Measurements from ENCODE around the gene SYPL2.
"Not testable (repeated sequence)": the region's sequence is repeated elsewhere in the genome, so short reads cannot be mapped to it uniquely, and the experiment has no call there.

The SYPL2 gene

GRCh38 chr1:109472779-109473178 lies 6.4 kb downstream of the SYPL2 start:
- DNase-seq (ENCODE audit: low read depth) = no peak

DNA sequence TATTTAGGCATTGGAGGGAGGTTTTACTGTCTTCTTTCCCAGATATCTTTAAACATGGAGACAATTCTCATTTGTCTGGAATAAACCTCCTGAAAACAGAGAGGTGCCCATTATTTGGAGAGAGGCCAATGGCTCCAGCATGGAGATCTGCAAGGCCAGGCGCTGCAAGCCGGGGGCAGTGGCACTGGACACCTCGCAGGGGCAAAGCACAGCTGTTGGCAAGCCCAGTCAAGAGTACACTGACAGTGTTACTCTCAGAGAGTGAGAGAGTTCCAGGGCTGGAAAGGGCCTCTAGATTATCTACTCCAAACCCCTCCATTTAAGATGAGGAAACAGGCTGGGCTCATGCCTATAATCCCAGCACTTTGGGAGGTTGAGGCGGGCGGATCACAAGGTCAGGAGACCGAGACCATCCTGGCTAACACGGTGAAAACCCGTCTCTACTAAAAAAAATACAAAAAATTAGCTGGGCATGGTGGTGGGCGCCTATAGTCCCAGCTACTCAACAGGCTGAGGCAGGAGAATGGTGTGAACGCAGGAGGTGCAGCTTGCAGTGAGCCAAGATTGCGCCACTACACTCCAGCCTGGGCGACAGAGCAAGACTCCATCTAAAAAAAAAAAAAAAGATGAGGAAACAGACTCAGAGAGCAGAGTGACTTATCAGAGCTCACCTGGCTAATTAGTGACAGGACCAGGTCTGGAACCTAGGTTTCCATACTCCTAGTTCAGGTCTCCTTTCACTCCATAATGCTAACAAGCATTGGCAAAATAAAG lies 7.1 kb downstream of the SYPL2 start:
- DNase-seq (ENCODE audit: low read depth) = not testable (repeated sequence)

GRCh38 chr1:109474697-109475096 lies 8.4 kb downstream of the SYPL2 start:
- DNase-seq (ENCODE audit: low read depth) = no peak

GRCh38 chr1:109475261-109475660 lies 8.9 kb downstream of the SYPL2 start:
- DNase-seq (ENCODE audit: low read depth) = no peak

GRCh38 chr1:109476825-109477224 lies 10.5 kb downstream of the SYPL2 start:
- DNase-seq (ENCODE audit: low read depth) = no peak

- no peak for DNase-seq (ENCODE audit: low read depth)
Observed at GRCh38 chr1:109477821-109478220, 11.5 kb downstream of the SYPL2 start.

GRCh38 chr1:109478806-109479205 lies 12.5 kb downstream of the SYPL2 start:
- no peak for DNase-seq (ENCODE audit: low read depth)

DNA sequence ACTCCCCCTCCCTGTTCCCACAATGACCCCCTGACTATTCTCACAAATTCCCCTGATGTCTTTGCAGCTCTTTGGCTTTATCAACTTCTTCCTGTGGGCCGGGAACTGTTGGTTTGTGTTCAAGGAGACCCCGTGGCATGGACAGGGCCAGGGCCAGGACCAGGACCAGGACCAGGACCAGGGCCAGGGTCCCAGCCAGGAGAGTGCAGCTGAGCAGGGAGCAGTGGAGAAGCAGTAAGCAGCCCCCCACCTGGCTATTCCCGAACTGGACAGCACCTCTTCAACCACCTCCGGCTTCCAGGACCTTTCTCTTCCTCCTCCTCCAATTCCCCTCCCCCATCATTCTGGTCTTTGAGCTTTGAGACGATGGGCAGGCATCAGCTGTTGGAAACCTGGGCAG lies 13.0 kb downstream of the SYPL2 start:
- DNase-seq (ENCODE audit: low read depth) = no peak

- no peak for DNase-seq (ENCODE audit: low read depth)
Observed at GRCh38 chr1:109479901-109480300, 13.6 kb downstream of the SYPL2 start.

DNA sequence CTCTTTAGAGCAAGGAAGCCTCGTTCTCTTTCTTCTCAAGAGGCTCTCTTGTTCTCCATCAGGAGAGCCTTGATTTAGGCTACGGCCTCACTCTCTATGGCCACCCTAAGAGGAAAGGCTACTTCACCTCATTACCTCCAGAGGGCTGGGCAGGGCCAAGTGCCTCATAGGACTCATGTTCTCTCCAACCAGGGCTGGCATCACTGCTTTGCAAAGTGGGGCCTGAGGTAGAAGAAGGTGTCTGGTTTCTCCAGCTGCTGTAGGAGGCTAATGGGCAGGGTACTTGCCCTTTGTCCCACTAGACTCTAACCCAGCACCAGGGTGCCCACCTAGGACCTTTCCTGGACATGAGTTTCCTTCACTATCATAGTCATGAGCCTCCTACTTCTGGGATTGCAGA lies 15.3 kb downstream of the SYPL2 start:
- no peak for DNase-seq (ENCODE audit: low read depth)

GRCh38 chr1:109482242-109482641 lies 15.9 kb downstream of the SYPL2 start:
- DNase-seq (ENCODE audit: low read depth) = no peak

DNA sequence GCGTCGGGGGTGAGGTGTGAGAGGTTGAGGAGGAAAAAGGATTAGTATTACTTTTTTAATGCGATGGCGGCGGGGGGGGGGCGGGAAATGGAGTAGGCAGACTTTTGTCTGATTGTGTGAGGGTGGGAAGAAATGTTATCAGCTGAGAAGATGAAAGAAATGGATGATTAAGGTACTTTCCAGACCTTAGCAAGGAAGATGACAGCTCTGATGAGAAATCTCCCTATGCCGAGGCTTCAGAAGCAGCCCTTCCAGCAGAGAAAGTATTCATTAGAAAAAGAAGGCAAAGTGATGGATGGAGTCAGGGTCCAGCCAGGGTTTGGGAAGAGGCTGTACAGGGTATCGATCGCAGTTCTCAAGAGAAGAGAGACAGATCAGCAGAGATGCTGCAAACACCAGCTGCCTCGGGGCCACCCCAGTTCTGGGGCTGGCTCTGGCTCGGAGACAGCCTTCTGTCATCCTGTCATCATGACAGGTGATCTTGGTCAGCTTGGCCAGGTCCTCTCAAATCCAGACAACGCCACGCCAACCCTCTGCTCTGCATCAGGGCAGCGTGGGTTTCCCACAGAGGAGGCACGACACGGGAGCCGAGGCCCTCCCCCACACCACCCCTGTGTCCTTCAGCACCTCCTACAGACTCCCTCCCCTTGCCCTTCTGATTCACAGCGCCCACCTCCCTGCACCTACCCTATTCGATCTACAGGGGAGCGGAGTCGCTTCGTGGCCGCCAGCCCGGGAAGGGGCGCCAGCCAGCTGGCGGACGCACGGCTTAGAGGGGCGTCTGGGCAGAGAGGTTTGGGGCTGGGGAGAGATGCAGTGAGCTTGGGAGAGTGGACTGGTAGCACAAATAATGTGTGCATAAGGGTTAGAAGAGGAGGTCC lies 16.7 kb downstream of the SYPL2 start:
- no peak for DNase-seq (ENCODE audit: low read depth)

DNA sequence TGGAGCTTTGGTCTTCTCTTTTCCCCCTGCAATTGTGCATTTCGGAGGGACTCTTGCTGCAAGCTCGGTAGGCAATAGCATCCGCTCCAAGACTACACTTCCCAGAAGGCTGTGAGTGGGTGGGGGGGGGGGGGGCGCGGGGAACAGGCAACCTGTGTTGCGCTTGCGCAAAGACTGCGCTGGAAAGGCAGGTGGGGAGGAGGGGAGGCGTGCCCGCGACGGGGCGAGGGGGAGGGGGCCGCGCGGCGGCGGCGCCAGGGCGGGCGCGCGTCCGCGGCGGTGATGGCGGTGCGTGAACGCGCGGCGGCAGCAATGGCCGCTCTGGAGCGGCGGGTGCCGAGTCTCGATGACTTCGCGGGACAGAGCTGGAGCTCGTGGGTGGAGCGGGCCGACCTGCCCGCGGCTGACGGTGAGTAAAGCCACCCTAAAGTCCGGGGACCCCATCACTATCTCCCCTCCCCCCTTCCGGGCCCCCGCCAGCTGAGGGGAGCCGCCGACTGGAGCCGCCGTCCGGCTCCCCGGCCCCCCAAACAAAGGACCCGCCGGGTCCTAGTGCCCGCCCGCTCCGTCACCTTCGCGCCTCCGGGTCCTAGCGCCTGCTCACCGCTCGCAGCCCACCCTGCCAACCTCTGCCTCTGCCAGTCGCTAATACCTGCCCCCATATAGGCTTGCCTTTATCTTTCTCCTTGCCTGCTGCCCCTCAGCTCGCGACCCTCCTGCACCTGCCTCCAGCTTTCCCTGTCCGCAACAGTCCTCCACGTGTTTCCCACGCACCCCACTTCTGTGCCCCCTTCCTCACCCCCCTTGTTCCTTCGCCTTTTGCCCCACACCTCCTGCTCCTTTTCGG lies 17.5 kb downstream of the SYPL2 start, which contains the start of gene ATXN7L2:
TSS of gene ATXN7L2 (plus strand) at position 234 of the 847 bp plus-strand sequence. CDS start at position 283, 49 bp downstream.
- peak; percentile 82 for DNase-seq (ENCODE audit: low read depth)

DNA sequence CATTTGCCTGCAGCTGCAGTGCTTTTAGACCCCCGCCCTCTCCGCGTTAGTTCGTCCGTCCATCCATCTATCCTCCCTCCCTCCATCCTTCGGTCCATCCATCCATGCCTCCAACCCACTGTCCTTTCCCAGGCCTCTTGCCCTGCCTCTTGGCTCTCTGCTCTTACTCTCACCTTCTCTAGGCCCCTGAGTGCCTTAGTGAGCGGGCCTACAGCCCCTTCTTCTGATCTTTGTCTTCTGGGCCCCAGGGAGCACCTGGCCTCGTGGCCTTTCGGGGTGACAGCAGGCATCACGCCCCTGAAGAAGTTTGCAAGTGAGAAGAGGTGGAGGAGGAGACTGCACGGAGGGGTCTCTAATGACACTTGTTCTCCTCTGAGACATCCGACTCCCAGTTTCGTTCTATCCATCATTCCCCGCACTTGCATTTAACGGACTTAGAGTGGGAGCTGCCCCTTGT lies 18.2 kb downstream of the SYPL2 start:
- no peak for DNase-seq (ENCODE audit: low read depth)

GRCh38 chr1:109485001-109485400 lies 18.7 kb downstream of the SYPL2 start:
- no peak for DNase-seq (ENCODE audit: low read depth)

- no peak for DNase-seq (ENCODE audit: low read depth)
Observed at GRCh38 chr1:109487261-109487660, 20.9 kb downstream of the SYPL2 start.

DNA sequence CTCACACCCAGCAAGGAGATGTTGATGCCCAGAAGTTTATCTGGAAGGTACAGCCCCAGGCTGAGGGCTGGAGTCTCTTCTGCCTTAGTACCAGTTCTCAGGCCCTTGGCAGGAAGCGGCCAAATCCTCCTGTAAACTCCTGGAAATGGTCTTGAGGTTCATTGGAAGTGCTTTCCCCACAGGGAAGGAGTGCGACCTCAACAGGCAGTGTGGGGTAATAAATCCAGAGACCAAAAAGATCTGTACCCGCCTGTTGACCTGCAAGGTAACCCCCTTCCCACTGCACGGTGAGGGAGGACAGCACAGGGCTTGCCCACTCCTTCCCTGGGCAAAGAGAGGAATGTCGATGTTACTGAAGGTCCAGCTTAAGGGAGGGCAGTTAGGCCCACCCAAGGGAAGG lies 21.9 kb downstream of the SYPL2 start:
- DNase-seq (ENCODE audit: low read depth) = no peak

DNA sequence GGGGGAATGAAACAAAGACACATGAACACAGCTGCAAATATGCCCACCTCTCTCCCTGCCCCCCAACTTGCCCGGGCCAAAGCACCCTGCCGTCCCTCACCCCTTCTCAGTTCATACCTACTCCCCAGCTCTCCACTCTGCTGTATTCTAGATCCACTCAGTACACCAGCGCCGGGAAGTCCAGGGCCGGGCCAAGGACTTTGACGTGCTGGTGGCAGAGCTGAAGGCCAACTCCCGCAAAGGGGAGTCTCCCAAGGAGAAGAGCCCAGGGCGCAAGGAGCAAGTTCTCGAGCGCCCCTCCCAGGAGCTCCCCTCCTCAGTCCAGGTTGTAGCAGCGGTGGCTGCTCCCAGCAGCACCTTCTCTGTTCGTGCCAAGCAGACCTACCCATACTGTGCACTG lies 22.4 kb downstream of the SYPL2 start:
- DNase-seq (ENCODE audit: low read depth) = no peak

DNA sequence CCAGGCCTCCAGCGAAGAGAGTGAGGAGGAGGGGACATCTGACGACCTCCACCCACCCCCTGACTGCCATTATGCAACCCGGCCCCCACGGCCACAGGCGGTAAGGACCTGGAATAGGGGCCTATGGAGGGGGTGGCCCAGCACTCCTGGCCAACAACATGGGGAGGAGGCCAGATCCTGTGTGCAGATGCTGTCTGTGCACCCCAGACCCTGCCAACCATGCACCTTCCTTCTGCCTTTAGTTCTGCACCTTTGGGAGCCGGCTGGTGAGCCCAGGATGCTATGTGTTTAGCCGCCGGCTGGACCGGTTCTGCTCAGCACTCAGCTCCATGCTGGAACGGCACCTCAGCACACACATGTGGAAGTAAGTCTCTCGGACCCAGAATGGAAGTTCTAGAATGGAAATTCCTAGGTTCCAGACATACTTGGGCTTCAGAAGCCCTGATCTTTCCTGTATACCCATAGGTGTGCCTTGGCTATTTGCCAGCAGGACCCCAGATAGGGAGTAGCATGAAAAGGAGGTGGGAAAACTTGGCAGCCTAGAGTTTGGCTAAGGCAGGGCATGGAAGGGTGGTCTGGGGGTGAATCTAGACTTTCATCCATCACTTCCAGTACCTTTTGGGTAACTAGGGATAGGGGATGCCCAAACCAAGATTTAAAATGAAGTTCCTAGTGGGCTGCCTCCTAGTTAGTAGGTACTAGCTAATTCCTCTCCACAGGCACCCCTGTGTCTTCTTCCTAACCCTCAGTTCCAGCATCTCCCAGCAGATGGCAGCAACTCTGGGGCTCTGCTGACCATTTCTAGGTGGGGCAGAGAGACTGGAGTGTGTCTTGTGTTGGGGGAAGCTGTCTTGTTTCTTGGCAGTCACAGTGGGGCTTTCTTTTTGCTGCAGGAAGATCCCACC lies 23.9 kb downstream of the SYPL2 start:
- DNase-seq (ENCODE audit: low read depth) = peak; percentile 48

DNA sequence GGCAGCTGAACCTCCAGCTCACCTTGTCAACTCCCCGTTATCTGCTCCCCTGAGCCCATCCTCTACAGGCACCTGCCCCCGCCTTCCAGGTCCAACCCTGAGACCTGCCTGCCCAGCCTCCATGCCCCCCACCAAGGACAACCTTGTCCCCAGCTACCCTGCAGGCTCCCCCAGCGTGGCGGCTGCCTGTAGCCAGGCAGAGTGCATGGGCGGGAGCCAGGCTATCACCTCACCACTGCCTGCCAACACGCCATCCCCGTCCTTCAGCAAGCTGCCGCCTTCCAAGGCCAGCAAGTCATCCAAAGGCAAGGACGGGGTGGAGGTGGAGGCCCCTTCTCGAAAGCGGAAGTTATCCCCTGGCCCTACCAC lies 24.6 kb downstream of the SYPL2 start:
- no peak for DNase-seq (ENCODE audit: low read depth)

DNA sequence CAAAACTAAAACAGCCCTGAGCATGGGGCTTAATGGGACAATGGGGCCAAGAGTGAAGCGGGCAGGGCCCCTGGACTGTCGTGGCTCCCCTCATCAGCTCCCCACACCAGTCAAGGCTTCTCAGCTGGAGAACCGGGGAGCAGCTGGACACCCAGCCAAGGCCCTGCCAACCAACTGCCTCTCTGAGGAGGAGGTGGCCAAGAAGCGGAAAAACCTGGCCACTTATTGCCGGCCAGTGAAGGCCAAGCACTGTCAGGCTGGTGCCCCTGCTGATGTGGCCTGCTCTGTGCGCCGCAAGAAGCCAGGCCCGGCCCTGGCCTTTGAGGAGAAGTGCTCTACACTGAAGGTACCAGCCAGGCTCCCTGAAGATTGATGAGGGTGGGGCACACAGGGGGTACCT lies 25.0 kb downstream of the SYPL2 start:
- DNase-seq (ENCODE audit: low read depth) = no peak

Data from GM04504 (cell line).